ENCODE data around the gene BRCC3. TPM values are rescaled to one million over a fixed set of nuclear protein-coding genes. Genes with fewer than 3 reads are reported as not detected.

The BRCC3 gene
- total RNA-seq, 2 experiments from 2014 or later = 12.6 to 12.8 TPM

DNA sequence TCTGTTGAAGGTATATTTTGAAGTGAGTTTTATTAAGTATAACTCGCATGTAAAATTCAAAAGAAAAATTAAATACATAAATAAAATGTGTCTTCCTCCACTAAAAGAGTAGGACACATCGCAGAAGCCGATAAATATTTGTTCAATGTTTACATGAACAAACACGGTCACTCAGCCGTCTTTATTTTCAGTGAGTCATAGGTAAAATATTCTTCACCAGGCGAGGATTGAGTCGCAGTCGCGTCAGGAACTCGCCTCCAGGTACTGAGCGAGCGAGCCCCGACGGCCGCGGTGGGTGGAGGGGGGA, 44.9 kb upstream of the BRCC3 start:
- CTCF ChIA-PET = no interaction called here
- Mint-ChIP-seq H3K4me1 (ENCODE audit: low read depth) (peaks cover 38% of the 10 kb centered on the region), H3K36me3 (ENCODE audit: low read depth) (peaks cover 11% of the 10 kb centered on the region), H3K4me3 (peak overlapping the region; percentile 85), H3K27me3 (no peaks in the 10 kb centered on the region), H3K9me3 (no peaks in the 10 kb centered on the region), H3K27ac (peak overlapping the region; percentile 98)
- DNase-seq = no peak
- H3K4me3 ChIP-seq (ENCODE audit: low read length) = peak overlapping the region; percentile 42
- H3K27me3 ChIP-seq (ENCODE audit: control insufficient read depth in 1 of 2, insufficient read depth in 2 of 2, low read length in 2 of 2) = no peaks in the 10 kb centered on the region
- no peaks in the 10 kb centered on the region for H3K36me3 ChIP-seq (ENCODE audit: insufficient read depth, low read length)
- peaks cover 8% of the 10 kb centered on the region for H3K4me1 ChIP-seq (ENCODE audit: insufficient read depth, low read length)
- intact Hi-C loops (cut with DNase I, micrococcal nuclease) = loop anchor here (2.0 kb wide), 2 partner anchors 44 to 46 kb away; partner anchors contain the start of genes BRCC3 (in 1 of the 2), CMC4 (in 1 of the 2) and MTCP1 (in 1 of the 2)
- ATAC-seq (ENCODE audit: poor library complexity) = no peak
- POLR2A ChIA-PET = interaction anchor here (0.8 to 1.4 kb wide), 13 partner anchors 9 to 238 kb away, joined by 3 to 10 read pairs (median 4); partner anchors contain the start of genes BRCC3, RAB39B and VBP1
- TF ChIP-seq, protein P1, sequence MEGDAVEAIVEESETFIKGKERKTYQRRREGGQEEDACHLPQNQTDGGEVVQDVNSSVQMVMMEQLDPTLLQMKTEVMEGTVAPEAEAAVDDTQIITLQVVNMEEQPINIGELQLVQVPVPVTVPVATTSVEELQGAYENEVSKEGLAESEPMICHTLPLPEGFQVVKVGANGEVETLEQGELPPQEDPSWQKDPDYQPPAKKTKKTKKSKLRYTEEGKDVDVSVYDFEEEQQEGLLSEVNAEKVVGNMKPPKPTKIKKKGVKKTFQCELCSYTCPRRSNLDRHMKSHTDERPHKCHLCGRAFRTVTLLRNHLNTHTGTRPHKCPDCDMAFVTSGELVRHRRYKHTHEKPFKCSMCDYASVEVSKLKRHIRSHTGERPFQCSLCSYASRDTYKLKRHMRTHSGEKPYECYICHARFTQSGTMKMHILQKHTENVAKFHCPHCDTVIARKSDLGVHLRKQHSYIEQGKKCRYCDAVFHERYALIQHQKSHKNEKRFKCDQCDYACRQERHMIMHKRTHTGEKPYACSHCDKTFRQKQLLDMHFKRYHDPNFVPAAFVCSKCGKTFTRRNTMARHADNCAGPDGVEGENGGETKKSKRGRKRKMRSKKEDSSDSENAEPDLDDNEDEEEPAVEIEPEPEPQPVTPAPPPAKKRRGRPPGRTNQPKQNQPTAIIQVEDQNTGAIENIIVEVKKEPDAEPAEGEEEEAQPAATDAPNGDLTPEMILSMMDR (IDR thresholded peaks at IDR 0.05) = no peak
- peak overlapping the region in 1 of 2 donors; percentile 48 for H3K27ac ChIP-seq (ENCODE audit: low read depth in 1 of 2, low read length in 2 of 2)
- H3K9me3 ChIP-seq (ENCODE audit: control insufficient read depth in 1 of 2, insufficient read depth in 1 of 2, low read length in 2 of 2) = no peaks in the 10 kb centered on the region

DNA sequence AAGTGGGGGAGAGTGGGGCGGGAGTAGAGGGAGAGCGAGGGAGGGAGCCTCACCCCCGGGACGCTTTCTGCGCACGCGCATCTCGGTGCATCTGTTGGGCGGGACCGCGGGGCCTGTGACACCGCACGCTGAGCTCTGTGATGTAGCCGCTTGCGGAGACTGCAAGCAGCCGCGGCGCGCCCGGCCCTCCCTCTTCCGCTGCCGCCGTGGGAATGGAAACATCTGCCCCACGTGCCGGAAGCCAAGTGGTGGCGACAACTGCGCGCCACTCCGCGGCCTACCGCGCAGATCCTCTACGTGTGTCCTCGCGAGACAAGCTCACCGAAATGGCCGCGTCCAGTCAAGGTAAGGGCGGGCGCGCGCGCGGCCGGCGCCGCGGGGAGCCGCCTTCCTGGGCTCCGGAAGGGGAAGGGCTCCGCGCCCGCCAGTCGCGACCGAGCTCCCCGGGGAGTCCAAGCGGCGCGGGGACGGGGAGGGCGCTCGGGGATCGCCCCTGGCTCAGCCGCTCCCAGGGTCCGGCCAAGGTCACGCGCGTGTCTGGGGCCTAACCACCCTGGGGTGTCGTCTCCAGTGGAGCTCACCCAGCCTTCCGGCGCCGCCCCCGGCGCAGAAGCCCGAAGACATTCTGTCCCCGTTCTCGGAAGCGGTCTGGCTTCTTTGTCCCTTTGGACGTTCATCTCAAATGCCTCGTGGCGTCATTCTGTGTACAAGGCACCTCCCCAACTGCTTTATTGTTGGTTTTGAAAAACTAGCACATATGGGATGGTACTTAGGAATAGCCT, 44.4 kb upstream of the BRCC3 start, which contains the start of gene FUNDC2:
Gene FUNDC2 (plus strand): TSS at position 118 of the 782 bp plus-strand sequence. CDS start 95 bp downstream, at position 213.
- peak within 1 kb of the TSS; percentile 88 to 94 for H3K27ac ChIP-seq (ENCODE audit: low read depth in 1 of 2, low read length in 2 of 2)
- H3K4me1 ChIP-seq (ENCODE audit: insufficient read depth, low read length) = peaks cover 8% of the 10 kb centered on the region
- H3K36me3 ChIP-seq (ENCODE audit: insufficient read depth, low read length) = no peaks in the 10 kb centered on the region
- H3K9me3 Mint-ChIP-seq = no peaks in the 10 kb centered on the region
- H3K27me3 ChIP-seq (ENCODE audit: control insufficient read depth in 1 of 2, insufficient read depth in 2 of 2, low read length in 2 of 2) = no peaks in the 10 kb centered on the region
- intact Hi-C loops (cut with DNase I, micrococcal nuclease) = loop anchor here (1.0 to 2.0 kb wide), 3 partner anchors 44 to 46 kb away; partner anchors contain the start of genes BRCC3 (in 2 of the 2), CMC4 (in 2 of the 2) and MTCP1 (in 2 of the 2)
- ChIA-PET CTCF (no interaction called here), POLR2A (interaction anchor here (0.8 to 1.4 kb wide), 13 partner anchors 9 to 237 kb away, joined by 3 to 10 read pairs (median 4); partner anchors contain the start of genes BRCC3, RAB39B and VBP1)
- peak within 1 kb of the TSS; percentile 98 for H3K27ac Mint-ChIP-seq
- TF ChIP-seq, protein P1 (IDR thresholded peaks at IDR 0.05) = no peak
- DNase-seq = peak; percentile 87 to 98 (median 92)
- H3K36me3 Mint-ChIP-seq (ENCODE audit: low read depth) = peaks cover 11% of the 10 kb centered on the region
- no peaks in the 10 kb centered on the region for H3K9me3 ChIP-seq (ENCODE audit: control insufficient read depth in 1 of 2, insufficient read depth in 1 of 2, low read length in 2 of 2)
- no peaks in the 10 kb centered on the region for H3K27me3 Mint-ChIP-seq
- ATAC-seq (ENCODE audit: poor library complexity) = peak; percentile 86
- peak within 1 kb of the TSS; percentile 88 for H3K4me3 ChIP-seq (ENCODE audit: low read length)
- peaks cover 42% of the 10 kb centered on the region for H3K4me1 Mint-ChIP-seq (ENCODE audit: low read depth)
- peak within 1 kb of the TSS; percentile 95 for H3K4me3 Mint-ChIP-seq

DNA sequence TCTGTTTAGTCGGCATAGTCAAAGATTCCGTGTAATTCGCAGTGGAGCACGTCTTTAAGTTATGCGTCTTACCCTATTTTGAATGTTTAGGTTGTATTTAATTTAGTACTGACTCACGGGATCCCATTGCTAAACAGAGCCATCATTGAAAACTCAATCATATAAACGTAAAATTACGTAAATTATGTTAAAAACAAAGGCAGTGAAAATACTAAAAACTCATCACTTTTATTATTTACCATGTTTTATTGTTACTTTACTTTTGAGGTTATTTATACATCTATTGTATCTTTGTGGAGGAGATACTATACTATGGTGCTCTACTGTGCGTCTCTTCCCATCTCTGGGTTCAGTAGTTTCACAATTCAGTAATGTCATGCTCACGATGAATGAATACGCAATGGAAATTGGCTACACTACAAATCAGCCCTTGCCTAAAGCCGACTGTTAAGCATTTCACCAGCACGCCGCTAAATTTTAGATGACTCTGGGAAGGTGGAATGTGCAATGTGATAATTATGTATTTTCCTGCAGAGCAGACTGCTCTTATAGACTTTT, 43.7 kb upstream of the BRCC3 start:
- Histone ChIP-seq H3K9me3 (ENCODE audit: control insufficient read depth in 1 of 2, insufficient read depth in 1 of 2, low read length in 2 of 2) (no peaks in the 10 kb centered on the region), H3K4me3 (ENCODE audit: low read length) (peak overlapping the region; percentile 88), H3K4me1 (ENCODE audit: insufficient read depth, low read length) (peaks cover 8% of the 10 kb centered on the region), H3K27me3 (ENCODE audit: control insufficient read depth in 1 of 2, insufficient read depth in 2 of 2, low read length in 2 of 2) (no peaks in the 10 kb centered on the region), H3K27ac (ENCODE audit: low read depth in 1 of 2, low read length in 2 of 2) (peak overlapping the region; percentile 88 to 94), H3K36me3 (ENCODE audit: insufficient read depth, low read length) (no peaks in the 10 kb centered on the region)
- Mint-ChIP-seq H3K27me3 (no peaks in the 10 kb centered on the region), H3K4me3 (peak overlapping the region; percentile 95), H3K27ac (peak overlapping the region; percentile 98), H3K4me1 (ENCODE audit: low read depth) (peaks cover 42% of the 10 kb centered on the region), H3K36me3 (ENCODE audit: low read depth) (peaks cover 11% of the 10 kb centered on the region), H3K9me3 (no peaks in the 10 kb centered on the region)
- ATAC-seq (ENCODE audit: poor library complexity) (no peak), DNase-seq (peak in 3 of 14 experiments; percentile 45 to 50 (median 46))
- TF ChIP-seq, protein P1 (IDR thresholded peaks at IDR 0.05) = no peak
- CTCF ChIA-PET = no interaction called here
- intact Hi-C loops (cut with DNase I, micrococcal nuclease) = loop anchor here (1.0 to 2.0 kb wide), 3 partner anchors 43 to 47 kb away; partner anchors contain the start of genes BRCC3 (in 2 of the 2), CMC4 (in 2 of the 2) and MTCP1 (in 2 of the 2)
- POLR2A ChIA-PET = interaction anchor here (1.0 to 1.4 kb wide), 9 partner anchors 10 to 236 kb away, joined by 4 to 10 read pairs (median 5); partner anchors contain the start of genes BRCC3, RAB39B and VBP1
